SK-N-SH treated with all-trans-retinoic acid at 6 μM for 48 hours (cell line): ENCODE data around the gene IL17RD.

Source experiments
- ARNTL ChIP-seq: fragments of 450-650 bp; formaldehyde crosslinking; IDR thresholded peaks from 2 replicates; pipeline ENCODE4 v1.5.0; 2020; ENCODE audit warnings: low read depth, mild to moderate bottlenecking, moderate library complexity, borderline replicate concordance
- PPARA ChIP-seq: fragments of 250-450 bp; sonication (Bioruptor Pico); IDR thresholded peaks from 2 replicates; pipeline ENCODE4 v1.5.0; 2020; ENCODE audit warnings: mild to moderate bottlenecking, borderline replicate concordance
- RARB ChIP-seq: fragments of 250-450 bp; sonication (Bioruptor Pico); IDR thresholded peaks from 2 replicates; pipeline ENCODE4 v1.8.0; 2021; ENCODE audit warnings: mild to moderate bottlenecking, moderate library complexity
- SNAI2 ChIP-seq: fragments of 250-450 bp; sonication (Bioruptor Pico); IDR thresholded peaks from 2 replicates; pipeline ENCODE4 v1.5.0; 2020; ENCODE audit warnings: mild to moderate bottlenecking, moderate library complexity
- TCF4 ChIP-seq: fragments of 250-450 bp; sonication (Bioruptor Pico); IDR thresholded peaks from 2 replicates; pipeline ENCODE4 v1.8.0; 2021; ENCODE audit warnings: mild to moderate bottlenecking, moderate library complexity, borderline replicate concordance
- ZFP3 ChIP-seq: fragments of 250-450 bp; sonication (Bioruptor Pico); IDR thresholded peaks from 2 replicates; pipeline ENCODE4 v1.5.0; 2020; ENCODE audit warnings: mild to moderate bottlenecking, moderate library complexity
- ZNF565 ChIP-seq: fragments of 450-650 bp; formaldehyde crosslinking; conservative IDR thresholded peaks from 2 replicates; pipeline ENCODE4 v1.5.0; 2020; ENCODE audit warnings: low read depth, mild to moderate bottlenecking, moderate library complexity
- TF ChIP-seq, protein P1 (sequence below): fragments of 250-450 bp; sonication (Bioruptor Pico); IDR thresholded peaks from 2 replicates; pipeline ENCODE4 v1.8.0; 2020; ENCODE audit warnings: mild to moderate bottlenecking, moderate library complexity, borderline replicate concordance

DNA sequence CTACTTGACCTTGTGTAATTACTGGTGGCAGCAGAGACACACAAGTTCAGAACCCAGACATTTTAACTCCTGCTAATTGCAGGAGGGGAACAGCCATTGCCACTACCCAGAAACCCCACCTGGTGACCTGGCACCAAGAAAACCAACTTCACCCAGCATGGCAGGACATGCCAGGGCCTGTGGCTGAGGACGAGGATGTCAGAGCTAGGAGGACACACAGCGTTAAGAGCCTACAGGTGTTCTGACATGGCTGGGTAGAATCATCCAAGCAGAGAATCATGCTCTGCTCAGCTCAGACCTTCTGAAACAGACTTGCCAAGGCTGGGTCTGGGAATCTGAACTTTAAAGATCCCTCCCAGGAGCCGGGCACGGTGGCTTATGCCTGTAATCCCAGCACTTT, 116.4 kb downstream of the IL17RD start:
- TF ChIP-seq ZNF565 (CRISPR knock-in tag) (no peak), RARB (CRISPR knock-in tag) (no peak), ZFP3 (CRISPR knock-in tag) (no peak), TCF4 (CRISPR knock-in tag) (no peak), ARNTL (CRISPR knock-in tag) (no peak), PPARA (CRISPR knock-in tag) (no peak), SNAI2 (CRISPR knock-in tag) (no peak)
- TF ChIP-seq, protein P1, sequence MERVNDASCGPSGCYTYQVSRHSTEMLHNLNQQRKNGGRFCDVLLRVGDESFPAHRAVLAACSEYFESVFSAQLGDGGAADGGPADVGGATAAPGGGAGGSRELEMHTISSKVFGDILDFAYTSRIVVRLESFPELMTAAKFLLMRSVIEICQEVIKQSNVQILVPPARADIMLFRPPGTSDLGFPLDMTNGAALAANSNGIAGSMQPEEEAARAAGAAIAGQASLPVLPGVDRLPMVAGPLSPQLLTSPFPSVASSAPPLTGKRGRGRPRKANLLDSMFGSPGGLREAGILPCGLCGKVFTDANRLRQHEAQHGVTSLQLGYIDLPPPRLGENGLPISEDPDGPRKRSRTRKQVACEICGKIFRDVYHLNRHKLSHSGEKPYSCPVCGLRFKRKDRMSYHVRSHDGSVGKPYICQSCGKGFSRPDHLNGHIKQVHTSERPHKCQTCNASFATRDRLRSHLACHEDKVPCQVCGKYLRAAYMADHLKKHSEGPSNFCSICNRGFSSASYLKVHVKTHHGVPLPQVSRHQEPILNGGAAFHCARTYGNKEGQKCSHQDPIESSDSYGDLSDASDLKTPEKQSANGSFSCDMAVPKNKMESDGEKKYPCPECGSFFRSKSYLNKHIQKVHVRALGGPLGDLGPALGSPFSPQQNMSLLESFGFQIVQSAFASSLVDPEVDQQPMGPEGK (CRISPR knock-in tag): no peak
